AG04449 (cell line): Measurements from ENCODE around the gene CCSAP.
"Not testable (repeated sequence)": the region's sequence is repeated elsewhere in the genome, so short reads cannot be mapped to it uniquely, and the experiment has no call there.

ENCODE experiments used
- CTCF ChIA-PET: fragments of 350-600 bp; formaldehyde crosslinking; extraction: SDS; loops from one replicate; lab custom pipeline; 2021; ENCODE audit warnings: antibody characterized with exemption; lab: Yijun Ruan, JAX
- POLR2A ChIA-PET: fragments of 400-600, 350-600 bp; formaldehyde crosslinking; extraction: SDS; loops from one replicate; lab custom pipeline; 2020; ENCODE audit warnings: antibody characterized with exemption, inconsistent platforms; lab: Yijun Ruan, JAX
- DNase-seq: peaks from one replicate; pipeline ENCODE4 v3.0.0-alpha.2; 2010; ENCODE audit warnings: low read depth, low spot score
- H3K4me3 ChIP-seq: 2 replicates; pipeline ENCODE4 v1.5.1; 2011; ENCODE audit warnings: low read depth, mild to moderate bottlenecking, control low read depth, low read length
- CTCF ChIP-seq: IDR thresholded peaks from one replicate; pipeline ENCODE4 v1.5.1; 2011; ENCODE audit warnings: mild to moderate bottlenecking, moderate library complexity, low read length, control low read depth, inconsistent platforms; ENCODE audit not compliant: insufficient read depth; ENCODE audit errors: missing control alignments

Gene CCSAP

GRCh38 chr1:229383961-229384360 is 41.1 kb upstream of the CCSAP start:
- no peak for DNase-seq
- ChIA-PET POLR2A (no interaction called here), CTCF (no interaction called here)
- no peak for TF ChIP-seq CTCF
- no peak overlapping the region for H3K4me3 ChIP-seq

GRCh38 chr1:229383188-229383587 is 40.3 kb upstream of the CCSAP start:
- CTCF ChIA-PET = no interaction called here
- POLR2A ChIA-PET = no interaction called here
- no peak for DNase-seq
- TF ChIP-seq CTCF = no peak
- H3K4me3 ChIP-seq = no peak overlapping the region

GRCh38 chr1:229381234-229381633 is 38.4 kb upstream of the CCSAP start:
- no peak for DNase-seq
- ChIA-PET POLR2A (no interaction called here), CTCF (no interaction called here)
- no peak overlapping the region for H3K4me3 ChIP-seq
- no peak for TF ChIP-seq CTCF

GRCh38 chr1:229380536-229381160 is 37.8 kb upstream of the CCSAP start:
- no peak for DNase-seq
- no peak for TF ChIP-seq CTCF
- no peak overlapping the region for H3K4me3 ChIP-seq
- POLR2A ChIA-PET = no interaction called here
- CTCF ChIA-PET = no interaction called here

- no peak for DNase-seq
- CTCF ChIA-PET = no interaction called here
- POLR2A ChIA-PET = no interaction called here
- TF ChIP-seq CTCF = no peak
- no peak overlapping the region for H3K4me3 ChIP-seq
Observed at GRCh38 chr1:229379846-229380245, 37.0 kb upstream of the CCSAP start.

- POLR2A ChIA-PET = no interaction called here
- DNase-seq = no peak
- no peak overlapping the region for H3K4me3 ChIP-seq
- TF ChIP-seq CTCF = no peak
- CTCF ChIA-PET = no interaction called here
Observed at GRCh38 chr1:229378586-229379367, 35.9 kb upstream of the CCSAP start.

- CTCF ChIA-PET, DNase-seq, H3K4me3 ChIP-seq, POLR2A ChIA-PET: not testable (repeated sequence)
Observed at GRCh38 chr1:229378035-229378434, 35.2 kb upstream of the CCSAP start.
